ENCODE measurements around the gene NXPE3.

The NXPE3 gene

DNA sequence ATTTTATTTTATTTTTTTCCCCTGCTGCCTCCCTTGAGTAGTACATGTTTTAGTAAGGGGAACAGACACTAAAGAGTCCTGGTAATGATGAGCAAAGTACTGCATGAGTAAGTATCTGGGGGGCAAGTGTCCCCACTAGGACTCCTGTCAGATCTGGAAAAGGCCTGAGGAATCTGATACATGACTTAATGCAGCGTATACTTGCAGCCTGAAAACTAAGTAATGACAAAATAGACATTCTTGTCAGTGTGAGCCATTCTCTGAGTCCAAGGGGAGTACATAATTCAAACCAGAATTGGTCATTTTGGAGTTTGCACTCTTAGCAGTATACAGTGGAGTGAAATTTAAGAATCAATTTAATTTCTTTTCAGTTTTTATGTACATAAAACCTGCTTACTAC, 27.5 kb downstream of the NXPE3 start:
- intact Hi-C loops (cut with DNase I; ENCODE audit: low total_unique reads): loop anchor here (5.0 to 10.0 kb wide), 2 partner anchors 136 to 728 kb away; no protein-coding TSS in a partner anchor
- Histone ChIP-seq H3K4me1 (peaks cover 0 to 18% (median 4%) of the 10 kb centered on the region in 4 donors), H3K9me3 (no peaks in the 10 kb centered on the region), H3K4me3 (no peak overlapping the region), H3K27me3 (no peaks in the 10 kb centered on the region), H3K36me3 (peaks cover 6 to 13% (median 9%) of the 10 kb centered on the region in 3 donors), H3K27ac (no peak overlapping the region)
- DNase-seq: no peak
- TF ChIP-seq, protein P1, sequence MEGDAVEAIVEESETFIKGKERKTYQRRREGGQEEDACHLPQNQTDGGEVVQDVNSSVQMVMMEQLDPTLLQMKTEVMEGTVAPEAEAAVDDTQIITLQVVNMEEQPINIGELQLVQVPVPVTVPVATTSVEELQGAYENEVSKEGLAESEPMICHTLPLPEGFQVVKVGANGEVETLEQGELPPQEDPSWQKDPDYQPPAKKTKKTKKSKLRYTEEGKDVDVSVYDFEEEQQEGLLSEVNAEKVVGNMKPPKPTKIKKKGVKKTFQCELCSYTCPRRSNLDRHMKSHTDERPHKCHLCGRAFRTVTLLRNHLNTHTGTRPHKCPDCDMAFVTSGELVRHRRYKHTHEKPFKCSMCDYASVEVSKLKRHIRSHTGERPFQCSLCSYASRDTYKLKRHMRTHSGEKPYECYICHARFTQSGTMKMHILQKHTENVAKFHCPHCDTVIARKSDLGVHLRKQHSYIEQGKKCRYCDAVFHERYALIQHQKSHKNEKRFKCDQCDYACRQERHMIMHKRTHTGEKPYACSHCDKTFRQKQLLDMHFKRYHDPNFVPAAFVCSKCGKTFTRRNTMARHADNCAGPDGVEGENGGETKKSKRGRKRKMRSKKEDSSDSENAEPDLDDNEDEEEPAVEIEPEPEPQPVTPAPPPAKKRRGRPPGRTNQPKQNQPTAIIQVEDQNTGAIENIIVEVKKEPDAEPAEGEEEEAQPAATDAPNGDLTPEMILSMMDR (IDR thresholded peaks at IDR 0.05): no peak

DNA sequence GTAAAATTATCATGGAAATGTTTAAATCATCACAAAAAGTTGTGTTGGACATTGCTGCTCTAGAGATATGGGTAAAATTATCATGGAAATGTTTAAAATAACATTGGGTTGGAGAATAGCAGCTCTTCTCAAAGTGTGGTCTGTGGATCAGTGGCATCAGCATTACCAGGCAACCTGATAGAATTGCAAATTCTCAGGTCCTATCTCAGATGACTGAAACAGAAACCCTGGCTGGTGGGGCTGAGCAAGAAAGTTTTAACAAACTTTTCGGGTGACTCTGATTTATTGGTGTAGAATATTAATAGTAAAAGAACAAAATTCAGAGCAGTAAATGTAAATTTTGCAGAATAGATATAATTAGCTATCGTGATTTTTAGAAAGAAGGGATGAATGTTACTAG, 28.9 kb downstream of the NXPE3 start:
- DNase-seq: no peak
- H3K4me3 ChIP-seq: no peak overlapping the region
- peaks cover 0 to 5% (median 4%) of the 10 kb centered on the region in 3 donors for H3K36me3 ChIP-seq
- TF ChIP-seq, protein P1 (IDR thresholded peaks at IDR 0.05): no peak
- peaks cover 0 to 18% (median 4%) of the 10 kb centered on the region in 4 donors for H3K4me1 ChIP-seq
- intact Hi-C loops (cut with DNase I; ENCODE audit: low total_unique reads): loop anchor here (5.0 to 10.0 kb wide), 2 partner anchors 134 to 727 kb away; no protein-coding TSS in a partner anchor
- H3K27ac ChIP-seq: no peak overlapping the region
- H3K27me3 ChIP-seq: no peaks in the 10 kb centered on the region
- H3K9me3 ChIP-seq: no peaks in the 10 kb centered on the region

GRCh38 chr3:101809178-101810021, 30.4 kb downstream of the NXPE3 start:
- Histone ChIP-seq H3K36me3 (peaks cover 0 to 5% (median 0%) of the 10 kb centered on the region in 3 donors), H3K9me3 (no peaks in the 10 kb centered on the region), H3K4me3 (no peak overlapping the region), H3K27ac (peak overlapping the region in 1 of 2 donors; percentile 2), H3K27me3 (no peaks in the 10 kb centered on the region), H3K4me1 (peaks cover 0 to 19% (median 8%) of the 10 kb centered on the region in 4 donors)
- TF ChIP-seq, protein P1 (IDR thresholded peaks at IDR 0.05): peak; percentile 55 to 76
- intact Hi-C loops (cut with DNase I; ENCODE audit: low total_unique reads): loop anchor here (2.0 to 10.0 kb wide), 3 partner anchors 133 to 725 kb away; no protein-coding TSS in a partner anchor
- no peak for DNase-seq

DNA sequence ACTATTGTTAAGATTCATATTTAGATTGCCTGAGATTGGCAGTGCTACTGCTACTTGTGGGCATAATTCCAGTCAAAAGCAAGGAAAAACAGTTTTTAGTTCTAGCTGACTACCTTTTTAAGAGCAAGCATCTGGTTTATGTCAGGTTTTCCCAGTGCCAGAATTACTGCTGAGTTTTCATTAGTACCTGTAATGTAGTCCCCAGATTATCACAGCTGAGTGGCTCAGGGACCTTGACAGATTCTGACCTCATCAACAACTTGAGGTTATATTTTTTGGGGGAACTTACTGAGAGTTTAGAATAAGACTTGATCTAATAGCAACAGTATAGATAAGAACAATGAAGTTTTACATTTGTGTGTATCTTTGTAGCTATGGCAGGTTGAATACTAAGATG, 31.0 kb downstream of the NXPE3 start:
- no peaks in the 10 kb centered on the region for H3K27me3 ChIP-seq
- TF ChIP-seq, protein P1 (IDR thresholded peaks at IDR 0.05): no peak
- H3K4me1 ChIP-seq: peaks cover 0 to 24% (median 8%) of the 10 kb centered on the region in 4 donors
- intact Hi-C loops (cut with DNase I; ENCODE audit: low total_unique reads): loop anchor here (2.0 kb wide), 1 partner anchor 415 kb away; no protein-coding TSS in a partner anchor
- no peaks in the 10 kb centered on the region for H3K9me3 ChIP-seq
- peaks cover 0 to 5% (median 0%) of the 10 kb centered on the region in 3 donors for H3K36me3 ChIP-seq
- peak overlapping the region in 1 of 2 donors; percentile 2 for H3K27ac ChIP-seq
- H3K4me3 ChIP-seq: no peak overlapping the region
- DNase-seq: no peak

GRCh38 chr3:101811875-101812274, 32.9 kb downstream of the NXPE3 start:
- TF ChIP-seq, protein P1 (IDR thresholded peaks at IDR 0.05): no peak
- Histone ChIP-seq H3K36me3 (peaks cover 1 to 7% (median 2%) of the 10 kb centered on the region in 3 donors), H3K27ac (no peak overlapping the region), H3K9me3 (no peaks in the 10 kb centered on the region), H3K4me1 (peaks cover 0 to 24% (median 8%) of the 10 kb centered on the region in 4 donors), H3K4me3 (no peak overlapping the region), H3K27me3 (no peaks in the 10 kb centered on the region)
- no peak for DNase-seq
- intact Hi-C loops (cut with DNase I; ENCODE audit: low total_unique reads): loop anchor here (2.0 kb wide), 1 partner anchor 413 kb away; no protein-coding TSS in a partner anchor
